ENCODE data around the gene PHRF1.
"Not testable (repeated sequence)": the region's sequence is repeated elsewhere in the genome, so short reads cannot be mapped to it uniquely, and the experiment has no call there.

Gene PHRF1

DNA sequence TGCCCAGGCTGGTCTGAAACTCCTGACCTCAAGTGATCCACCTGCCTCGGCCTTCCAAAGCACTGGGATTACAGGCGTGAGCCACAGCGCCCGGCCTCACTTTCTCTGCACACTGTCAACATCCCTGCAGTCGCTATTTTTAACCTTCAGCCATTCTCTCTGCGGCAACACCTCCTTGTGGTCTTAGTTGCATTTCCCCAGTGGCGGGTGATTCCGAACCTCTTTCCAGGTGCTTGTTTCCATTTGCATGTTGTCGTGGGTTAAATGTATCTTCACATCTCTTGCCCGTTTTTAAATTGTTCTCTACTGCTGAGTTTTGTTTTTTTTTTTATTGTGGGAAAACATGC lies 52.9 kb downstream of the PHRF1 start:
- no peak for DNase-seq (ENCODE audit: low read depth)

DNA sequence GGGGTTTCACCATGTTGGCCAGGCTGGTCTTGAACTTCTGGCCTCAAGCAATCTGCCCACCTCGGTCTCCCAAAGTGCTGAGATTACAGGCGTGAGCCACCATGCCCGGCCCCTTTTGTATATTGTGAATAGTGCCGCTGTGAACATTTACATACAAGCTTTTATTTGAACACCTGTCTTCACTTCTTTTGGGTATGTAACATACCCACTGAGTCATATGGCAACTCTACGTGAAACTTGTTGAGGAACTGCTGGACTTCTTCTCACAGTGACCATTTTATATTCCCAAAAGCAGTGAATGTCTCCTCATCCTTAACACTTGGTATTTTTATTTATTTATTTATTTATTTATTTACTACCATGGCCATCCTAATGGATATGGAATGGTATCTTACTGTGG lies 54.6 kb downstream of the PHRF1 start:
- DNase-seq (ENCODE audit: low read depth) = no peak

DNA sequence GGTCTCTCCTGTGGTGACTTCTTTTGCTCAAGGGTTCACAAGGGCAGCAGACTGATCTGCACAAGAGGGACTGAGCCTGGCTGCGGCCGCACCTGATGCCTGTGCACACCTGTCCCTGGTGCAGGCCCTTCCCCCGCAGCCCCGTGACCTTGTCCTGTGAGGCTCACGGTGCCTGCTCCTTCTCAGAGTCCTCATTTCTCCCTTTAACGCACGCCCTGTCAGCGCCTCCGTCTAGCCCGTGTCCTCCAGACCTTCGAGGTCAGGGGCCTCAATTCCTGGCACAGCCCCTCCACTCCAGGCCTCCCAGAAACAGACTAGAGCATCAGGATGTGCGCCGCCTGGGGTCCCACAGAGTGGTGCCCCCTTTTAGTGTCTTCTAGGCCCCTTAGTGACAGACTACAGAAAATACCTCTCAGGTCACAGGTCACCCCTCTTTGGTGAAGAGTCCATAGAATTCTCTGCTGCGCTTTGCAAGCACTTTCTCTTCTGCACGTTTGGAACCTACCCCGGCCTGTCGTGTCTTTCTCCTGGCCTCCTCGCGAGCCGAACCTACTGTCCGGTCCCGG lies 59.8 kb downstream of the PHRF1 start:
- no peak for DNase-seq (ENCODE audit: low read depth)

DNA sequence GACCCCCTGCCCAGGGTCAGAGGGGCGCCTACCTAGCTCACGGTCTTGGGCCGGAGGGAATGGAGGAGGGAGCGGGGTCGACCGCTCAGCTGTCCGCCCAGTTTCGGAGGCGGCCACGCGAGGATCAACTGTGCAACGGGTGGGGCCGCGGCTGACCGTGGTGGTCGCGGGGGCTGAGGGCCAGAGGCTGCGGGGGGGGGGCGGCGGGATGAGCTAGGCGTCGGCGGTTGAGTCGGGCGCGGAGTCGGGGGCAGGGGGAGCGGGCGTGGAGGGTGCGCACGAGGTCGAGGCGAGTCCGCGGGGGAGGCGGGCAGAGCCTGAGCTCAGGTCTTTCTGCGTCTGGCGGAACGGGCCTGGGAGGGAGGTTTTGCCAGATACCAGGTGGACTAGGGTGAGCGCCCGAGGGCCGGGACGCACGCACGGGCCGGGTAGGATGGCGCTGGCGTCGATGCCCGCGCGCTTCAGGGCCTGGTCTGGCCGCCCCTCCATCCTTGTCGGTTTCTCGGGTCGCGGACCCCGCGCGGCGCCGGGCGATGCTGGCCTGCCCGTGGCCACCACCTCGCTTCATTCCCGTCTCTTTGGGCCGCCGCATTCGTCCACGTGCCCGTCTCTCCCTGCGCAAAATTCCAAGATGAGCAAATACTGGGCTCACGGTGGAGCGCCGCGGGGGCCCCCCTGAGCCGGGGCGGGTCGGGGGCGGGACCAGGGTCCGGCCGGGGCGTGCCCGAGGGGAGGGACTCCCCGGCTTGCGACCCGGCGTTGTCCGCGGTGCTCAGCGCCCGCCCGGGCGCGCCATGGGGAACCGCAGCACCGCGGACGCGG lies 60.5 kb downstream of the PHRF1 start, which contains the start of gene DRD4:
TSS of gene DRD4 (plus strand) at position 759 of the 822 bp plus-strand sequence. CDS start at position 795, 36 bp downstream.
- DNase-seq (ENCODE audit: low read depth) = no peak

DNA sequence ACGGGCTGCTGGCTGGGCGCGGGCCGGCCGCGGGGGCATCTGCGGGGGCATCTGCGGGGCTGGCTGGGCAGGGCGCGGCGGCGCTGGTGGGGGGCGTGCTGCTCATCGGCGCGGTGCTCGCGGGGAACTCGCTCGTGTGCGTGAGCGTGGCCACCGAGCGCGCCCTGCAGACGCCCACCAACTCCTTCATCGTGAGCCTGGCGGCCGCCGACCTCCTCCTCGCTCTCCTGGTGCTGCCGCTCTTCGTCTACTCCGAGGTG lies 61.0 kb downstream of the PHRF1 start:
- no peak for DNase-seq (ENCODE audit: low read depth)

DNA sequence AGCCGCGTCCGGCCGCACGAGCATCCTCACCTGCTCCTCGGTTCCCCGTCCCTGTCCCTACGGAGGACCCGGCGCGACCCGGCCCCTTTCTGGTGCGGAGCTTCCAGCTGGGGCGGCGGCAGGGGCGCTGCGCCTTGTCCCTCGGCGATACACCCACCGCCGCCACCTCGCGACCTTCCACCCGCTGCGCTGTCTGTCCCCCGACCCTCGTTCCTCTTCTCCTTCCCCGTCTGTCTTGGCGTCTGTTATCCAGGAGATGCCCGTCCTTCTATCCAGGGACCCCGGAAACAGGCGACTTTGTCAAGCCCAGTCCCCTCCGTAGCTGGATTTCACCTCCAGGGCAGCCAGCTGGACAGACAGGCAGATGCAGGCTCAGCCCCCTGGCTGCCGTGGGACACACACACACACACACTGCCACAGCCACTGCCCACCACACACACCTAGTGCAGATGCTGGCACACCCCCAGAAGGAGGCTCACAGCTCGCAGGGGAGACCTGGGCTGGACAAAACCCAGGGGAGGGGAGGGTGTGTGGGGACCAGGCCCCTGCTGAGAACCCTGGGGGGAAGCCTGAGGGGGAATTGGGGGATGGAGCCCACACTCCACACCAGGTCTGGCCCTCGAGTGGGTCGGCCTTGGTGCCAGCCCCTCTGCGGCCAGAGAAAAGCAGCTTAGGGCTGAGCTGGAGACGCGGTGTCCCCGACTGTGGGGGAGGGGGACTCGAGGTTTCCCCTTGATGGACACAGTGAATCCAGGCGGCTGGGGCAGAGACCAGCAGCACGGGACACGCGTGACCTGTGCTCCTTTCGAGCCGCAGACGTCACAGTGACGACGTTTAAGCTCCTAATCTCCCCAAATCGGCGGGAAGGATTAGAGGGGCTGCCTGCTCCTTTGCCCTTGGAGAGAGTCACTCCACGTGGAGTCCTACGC lies 61.6 kb downstream of the PHRF1 start:
- no peak for DNase-seq (ENCODE audit: low read depth)

DNA sequence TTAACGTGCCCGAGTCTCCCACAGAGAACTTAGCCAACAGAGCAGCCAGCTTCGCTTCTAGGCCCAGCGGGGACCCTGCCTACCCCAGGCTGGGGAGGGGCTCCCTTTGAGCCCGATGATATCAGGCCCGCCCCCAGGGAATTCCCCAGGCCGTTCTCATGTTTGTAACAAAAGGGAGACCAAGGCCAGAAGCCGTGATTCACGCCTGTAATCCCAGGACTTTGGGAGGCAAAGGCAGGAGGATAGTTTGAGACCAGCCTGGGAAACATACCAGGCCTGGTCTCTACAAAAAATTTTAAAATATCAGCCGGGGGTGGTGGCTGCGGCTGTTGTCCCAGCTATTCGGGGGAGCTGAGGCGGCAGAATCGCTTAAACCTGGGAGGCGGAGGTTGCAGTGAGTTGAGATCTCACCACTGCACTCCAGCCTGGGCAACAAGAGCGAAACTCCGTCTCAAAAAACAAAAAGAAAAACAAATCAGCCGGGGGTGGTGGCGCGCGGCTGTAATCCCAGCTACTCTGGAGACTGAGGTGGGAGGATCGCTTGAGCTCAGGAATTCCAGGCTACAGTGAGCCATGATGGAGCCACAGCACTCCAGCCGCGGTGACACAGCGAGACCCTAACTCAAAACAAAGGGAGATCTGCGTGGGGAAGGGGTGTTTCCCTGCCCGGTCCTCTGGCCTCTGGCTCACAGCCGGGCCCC lies 62.5 kb downstream of the PHRF1 start:
- no peak for DNase-seq (ENCODE audit: low read depth)

DNA sequence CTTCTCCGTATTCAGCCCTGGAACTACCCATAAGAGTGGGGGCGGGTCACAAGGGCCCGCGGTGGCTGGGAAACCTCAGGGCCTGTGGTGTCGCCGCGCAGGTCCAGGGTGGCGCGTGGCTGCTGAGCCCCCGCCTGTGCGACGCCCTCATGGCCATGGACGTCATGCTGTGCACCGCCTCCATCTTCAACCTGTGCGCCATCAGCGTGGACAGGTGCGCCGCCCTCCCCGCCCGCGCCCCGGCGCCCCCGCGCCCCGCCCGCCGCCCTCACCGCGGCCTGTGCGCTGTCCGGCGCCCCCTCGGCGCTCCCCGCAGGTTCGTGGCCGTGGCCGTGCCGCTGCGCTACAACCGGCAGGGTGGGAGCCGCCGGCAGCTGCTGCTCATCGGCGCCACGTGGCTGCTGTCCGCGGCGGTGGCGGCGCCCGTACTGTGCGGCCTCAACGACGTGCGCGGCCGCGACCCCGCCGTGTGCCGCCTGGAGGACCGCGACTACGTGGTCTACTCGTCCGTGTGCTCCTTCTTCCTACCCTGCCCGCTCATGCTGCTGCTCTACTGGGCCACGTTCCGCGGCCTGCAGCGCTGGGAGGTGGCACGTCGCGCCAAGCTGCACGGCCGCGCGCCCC lies 63.2 kb downstream of the PHRF1 start:
- DNase-seq (ENCODE audit: low read depth) = no peak

DNA sequence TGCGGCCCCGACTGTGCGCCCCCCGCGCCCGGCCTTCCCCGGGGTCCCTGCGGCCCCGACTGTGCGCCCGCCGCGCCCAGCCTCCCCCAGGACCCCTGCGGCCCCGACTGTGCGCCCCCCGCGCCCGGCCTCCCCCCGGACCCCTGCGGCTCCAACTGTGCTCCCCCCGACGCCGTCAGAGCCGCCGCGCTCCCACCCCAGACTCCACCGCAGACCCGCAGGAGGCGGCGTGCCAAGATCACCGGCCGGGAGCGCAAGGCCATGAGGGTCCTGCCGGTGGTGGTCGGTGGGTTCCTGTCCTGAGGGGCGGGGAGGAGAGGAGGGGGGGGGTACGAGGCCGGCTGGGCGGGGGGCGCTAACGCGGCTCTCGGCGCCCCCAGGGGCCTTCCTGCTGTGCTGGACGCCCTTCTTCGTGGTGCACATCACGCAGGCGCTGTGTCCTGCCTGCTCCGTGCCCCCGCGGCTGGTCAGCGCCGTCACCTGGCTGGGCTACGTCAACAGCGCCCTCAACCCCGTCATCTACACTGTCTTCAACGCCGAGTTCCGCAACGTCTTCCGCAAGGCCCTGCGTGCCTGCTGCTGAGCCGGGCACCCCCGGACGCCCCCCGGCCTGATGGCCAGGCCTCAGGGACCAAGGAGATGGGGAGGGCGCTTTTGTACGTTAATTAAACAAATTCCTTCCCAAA lies 63.9 kb downstream of the PHRF1 start:
- no peak for DNase-seq (ENCODE audit: low read depth)

DNA sequence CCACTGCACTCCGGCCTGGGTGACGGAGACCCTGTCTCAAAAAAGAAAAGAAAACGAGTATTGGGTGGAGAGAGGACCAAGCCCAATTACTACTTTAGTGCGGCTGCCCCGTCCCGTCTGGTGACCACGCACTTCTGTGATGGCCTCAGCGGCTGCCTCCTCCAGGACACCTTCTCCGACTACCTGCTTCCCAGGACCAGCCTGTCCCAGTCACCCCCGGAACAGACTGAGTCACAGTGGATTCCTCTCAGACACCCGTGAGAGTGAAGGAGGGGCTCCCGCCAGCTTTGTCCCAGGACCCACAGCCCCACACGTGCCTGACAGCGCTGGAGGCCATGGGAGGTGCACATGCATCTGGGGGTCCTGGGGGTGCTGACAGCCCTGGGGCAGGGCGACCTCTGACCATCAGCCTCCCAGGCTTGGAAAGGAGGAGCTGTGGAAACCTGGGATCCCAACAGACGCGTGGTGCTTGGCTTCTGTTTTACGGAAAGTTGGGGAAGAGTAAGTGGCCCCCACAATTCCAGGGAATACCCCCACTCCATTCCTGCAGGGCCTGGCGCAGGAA lies 65.6 kb downstream of the PHRF1 start:
- DNase-seq (ENCODE audit: low read depth) = no peak

DNA sequence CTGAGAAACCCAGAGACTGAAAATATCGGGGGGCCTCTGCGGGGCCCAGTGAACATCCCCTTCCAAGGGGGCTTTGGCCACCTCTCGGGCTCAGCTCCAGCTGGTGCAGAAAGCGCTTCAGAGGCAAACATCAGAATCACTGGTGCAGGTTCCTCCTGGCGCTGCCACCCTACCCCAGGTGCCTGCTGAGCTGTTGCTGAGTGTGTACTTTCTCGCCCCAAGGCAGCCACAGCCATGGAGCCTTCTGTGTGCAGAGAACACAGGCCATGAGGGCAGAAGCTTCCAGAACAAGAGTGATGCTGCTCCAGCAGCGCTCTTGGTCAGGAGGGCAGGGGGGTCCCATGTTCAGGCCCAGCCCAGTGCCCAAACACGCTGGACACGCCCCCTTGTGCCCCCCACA lies 67.1 kb downstream of the PHRF1 start:
- DNase-seq (ENCODE audit: low read depth) = no peak

DNA sequence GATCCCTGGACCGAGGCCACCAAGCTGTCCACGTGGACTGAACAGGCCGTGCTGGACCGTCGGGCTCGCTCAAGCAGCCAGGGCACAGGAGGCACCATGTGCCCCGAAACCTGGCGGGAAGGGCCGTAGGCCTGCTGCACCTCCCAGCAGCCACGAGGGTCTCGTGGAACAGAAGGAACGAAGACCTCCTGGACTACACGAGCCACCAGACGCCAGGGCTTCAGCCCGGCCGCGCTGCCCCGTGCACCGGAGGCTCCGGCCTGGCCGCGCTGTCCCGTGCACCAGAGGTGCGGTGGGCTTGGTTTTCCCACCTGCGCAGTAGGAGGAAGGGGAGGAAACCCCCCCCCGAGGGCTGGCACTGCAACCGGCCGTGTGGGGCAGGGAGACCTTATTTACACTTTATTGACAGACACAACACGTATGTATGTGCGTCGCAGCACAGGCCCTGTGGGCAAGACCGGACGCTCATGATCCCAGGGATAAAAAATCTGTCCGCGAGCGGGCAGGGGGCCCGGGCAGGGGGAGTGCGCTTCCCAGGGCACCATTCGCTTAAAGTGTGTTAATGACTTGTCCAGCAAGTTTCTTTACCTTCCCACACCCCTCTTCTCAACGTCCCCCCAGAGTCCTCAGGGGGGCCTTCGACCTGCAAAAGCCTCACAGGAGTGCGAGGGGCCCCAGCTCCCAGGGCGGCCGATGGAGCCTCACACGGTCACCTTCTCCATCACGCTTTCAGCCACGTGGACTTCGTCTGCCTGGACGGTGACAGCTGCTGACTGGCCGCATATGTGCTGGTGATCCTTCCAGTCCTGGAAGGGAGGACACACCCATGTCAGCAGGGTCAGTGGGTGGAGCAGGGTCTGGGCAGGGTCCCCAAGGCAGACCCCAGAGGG lies 67.8 kb downstream of the PHRF1 start:
- DNase-seq (ENCODE audit: low read depth) = no peak

DNA sequence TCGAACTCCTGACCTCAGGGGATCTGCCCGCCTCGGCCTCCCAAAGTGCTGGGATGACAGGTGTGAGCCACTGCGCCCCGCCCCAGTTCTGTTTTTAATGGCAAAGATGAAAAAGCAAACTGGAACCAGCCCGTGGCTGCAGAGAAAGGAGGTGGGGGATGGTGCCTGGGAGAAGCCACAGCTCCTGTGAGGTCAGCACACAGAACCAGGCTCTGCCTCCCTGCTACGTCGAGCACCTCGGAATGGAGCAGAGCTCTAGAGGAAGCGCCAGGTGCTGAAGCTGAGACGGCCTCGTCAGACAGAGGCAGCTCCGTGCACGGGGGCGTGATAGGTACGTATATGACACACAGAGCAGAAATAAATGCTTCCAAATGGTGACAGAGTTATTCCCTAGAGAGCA lies 69.3 kb downstream of the PHRF1 start:
- no peak for DNase-seq (ENCODE audit: low read depth)

DNA sequence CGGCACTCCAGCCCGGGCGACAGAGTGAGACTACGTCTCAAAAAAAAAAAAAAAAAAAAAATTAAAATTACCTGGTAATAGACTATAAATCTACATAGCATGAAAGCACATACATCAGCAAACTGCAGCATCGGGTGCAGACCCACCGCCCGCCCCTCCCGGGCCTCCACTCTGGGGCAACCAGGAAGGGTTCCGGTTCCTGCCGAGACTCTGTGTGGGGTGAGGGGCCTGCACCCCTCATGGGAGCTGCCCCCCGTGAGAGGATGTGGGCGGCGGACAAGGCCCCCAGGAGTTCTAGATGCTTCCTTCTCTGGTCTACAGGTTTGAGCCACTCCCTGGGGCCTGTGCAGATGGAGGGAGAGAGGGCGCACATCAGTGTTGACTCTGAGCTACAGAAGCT lies 69.9 kb downstream of the PHRF1 start:
- no peak for DNase-seq (ENCODE audit: low read depth)

DNA sequence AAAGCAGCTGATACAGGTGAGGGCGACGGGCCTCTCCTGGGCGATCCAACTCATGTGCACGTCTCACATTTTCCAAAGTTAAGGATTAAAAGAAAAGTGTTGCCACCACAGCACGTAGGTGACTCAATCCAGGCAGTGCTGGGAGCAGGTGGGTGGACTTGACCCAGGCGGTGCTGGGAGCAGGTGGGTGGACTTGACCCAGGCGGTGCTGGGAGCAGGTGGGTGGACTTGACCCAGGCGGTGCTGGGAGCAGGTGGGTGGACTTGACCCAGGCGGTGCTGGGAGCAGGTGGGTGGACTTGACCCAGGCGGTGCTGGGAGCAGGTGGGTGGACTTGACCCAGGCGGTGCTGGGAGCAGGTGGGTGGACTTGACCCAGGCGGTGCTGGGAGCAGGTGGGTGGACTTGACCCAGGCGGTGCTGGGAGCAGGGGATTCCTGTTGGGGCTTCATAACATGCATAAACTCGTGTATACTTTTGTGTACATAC lies 71.4 kb downstream of the PHRF1 start:
- not testable (repeated sequence) for DNase-seq (ENCODE audit: low read depth)

DNA sequence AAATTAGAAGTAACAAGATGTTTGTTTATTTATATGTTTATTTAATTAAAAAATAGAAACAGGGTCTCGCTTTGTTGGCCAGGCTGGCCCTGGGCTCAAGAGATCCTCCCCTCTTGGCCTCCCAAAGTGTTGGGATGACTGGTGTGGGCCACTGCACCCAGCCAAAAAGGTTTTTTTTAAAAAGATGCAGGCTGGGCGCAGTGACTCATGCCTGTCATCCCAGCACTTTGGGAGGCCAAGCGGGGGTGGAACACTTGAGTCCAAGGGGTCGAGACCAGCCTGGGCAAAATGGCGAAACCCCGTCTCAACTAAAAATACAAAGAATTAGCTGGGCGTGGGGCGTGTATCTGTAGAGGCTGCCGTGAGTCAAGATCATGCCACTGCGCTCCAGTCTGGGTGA lies 74.2 kb downstream of the PHRF1 start:
- DNase-seq (ENCODE audit: low read depth) = no peak

DNA sequence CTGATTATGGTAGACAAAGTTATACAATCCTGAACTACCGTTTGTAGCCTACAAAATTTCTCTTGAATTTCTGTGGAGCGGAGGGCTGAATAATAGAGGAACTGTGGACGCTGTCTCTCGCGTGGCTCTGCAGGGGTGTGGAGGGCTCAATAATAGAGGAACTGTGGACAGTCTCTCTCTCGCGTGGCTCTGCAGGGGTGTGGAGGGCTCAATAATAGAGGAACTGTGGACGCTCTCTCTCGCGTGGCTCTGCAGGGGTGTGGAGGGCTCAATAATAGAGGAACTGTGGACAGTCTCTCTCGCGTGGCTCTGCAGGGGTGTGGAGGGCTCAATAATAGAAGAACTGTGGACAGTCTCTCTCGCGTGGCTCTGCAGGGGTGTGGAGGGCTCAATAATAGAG lies 76.9 kb downstream of the PHRF1 start:
- DNase-seq (ENCODE audit: low read depth) = not testable (repeated sequence)

DNA sequence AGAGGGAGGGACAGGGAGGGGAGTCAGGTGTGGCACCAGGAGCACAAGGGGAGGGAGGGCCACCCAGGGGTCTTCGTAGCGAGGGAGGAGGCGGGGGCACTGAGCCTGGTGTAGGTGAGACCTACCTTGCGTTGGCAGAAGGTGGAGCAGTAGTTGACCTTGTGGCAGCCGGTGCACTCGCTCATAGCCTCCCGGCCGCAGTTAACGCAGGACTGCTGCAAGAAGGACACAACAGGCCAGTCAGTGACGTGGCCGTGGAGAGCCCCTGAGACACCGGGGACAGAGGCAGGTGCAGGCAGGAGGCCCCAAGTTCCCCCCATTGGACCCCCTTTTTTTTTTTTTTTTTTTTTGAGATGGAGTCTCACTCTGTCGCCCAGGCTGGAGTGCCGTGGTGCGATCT lies 77.6 kb downstream of the PHRF1 start:
- no peak for DNase-seq (ENCODE audit: low read depth)

DNA sequence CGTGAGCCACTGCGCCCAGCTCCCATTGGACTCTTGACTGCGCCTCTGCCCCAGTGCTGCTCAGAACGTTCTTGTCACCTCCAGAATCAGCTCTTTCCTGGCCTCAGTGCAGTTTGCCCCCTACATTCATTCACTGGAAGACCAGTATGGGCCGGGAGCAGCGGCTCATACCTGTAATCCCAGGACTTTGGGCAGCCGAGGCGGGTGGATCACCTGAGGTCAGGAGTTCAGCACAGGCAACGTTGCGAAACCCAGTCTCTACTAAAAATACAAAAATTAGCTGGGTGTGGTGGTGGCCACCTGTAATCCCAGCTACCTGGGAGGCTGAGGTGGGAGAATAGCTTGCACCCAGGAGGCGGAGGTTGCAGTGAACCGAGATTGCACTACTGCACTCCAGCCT lies 78.2 kb downstream of the PHRF1 start:
- not testable (repeated sequence) for DNase-seq (ENCODE audit: low read depth)

All from GM04503 (cell line).